CD14-positive monocyte (primary cell): Measurements from ENCODE around the gene PPP2R2D. TPM values are rescaled to one million over a fixed set of nuclear protein-coding genes. Genes with fewer than 3 reads are reported as not detected.
A peak's percentile ranks its signal among the peaks of the same experiment; 100 is the strongest.

Experiments used
- DNase-seq, 3 donors: peaks; one replicate each; pipeline ENCODE4 v3.0.0-alpha.2; 2011 to 2022
- H2AFZ ChIP-seq: 2 replicates; pipeline ENCODE4 v1.6.0; 2012; ENCODE audit warnings: mild to moderate bottlenecking, low read depth, low read length, inconsistent platforms; ENCODE audit not compliant: insufficient read depth, poor library complexity, severe bottlenecking
- H3K27ac ChIP-seq, 2 donors: 1 replicate in 1 of 2; 2 replicates in 1 of 2; pipeline ENCODE4 v1.5.1; 2012 to 2013; ENCODE audit warnings: low read length in 2 of 2, control low read depth in 1 of 2, inconsistent platforms in 1 of 2, low read depth in 1 of 2, mild to moderate bottlenecking in 1 of 2
- H3K27me3 ChIP-seq, 2 donors: one replicate each; pipeline versions ENCODE4 v1.6.0 to v1.6.1; 2011 to 2013; ENCODE audit warnings: low read length in 2 of 2; ENCODE audit not compliant: control insufficient read depth in 2 of 2, insufficient read depth in 2 of 2
- H3K36me3 ChIP-seq, 2 donors: replicated peaks in 1 of 2; 1 replicate in 1 of 2; 2 replicates in 1 of 2; pipeline versions ENCODE4 v1.5.1 to v1.6.1; 2012 to 2013; ENCODE audit warnings: low read length in 2 of 2, control low read depth in 1 of 2, inconsistent platforms in 1 of 2, mild to moderate bottlenecking in 1 of 2; ENCODE audit not compliant: insufficient read depth in 2 of 2, control insufficient read depth in 1 of 2
- H3K4me1 ChIP-seq, 2 donors: 1 replicate in 1 of 2; 2 replicates in 1 of 2; pipeline versions ENCODE4 v1.5.1 to v1.6.1; 2012 to 2013; ENCODE audit warnings: low read length in 2 of 2, control low read depth in 1 of 2, inconsistent platforms in 1 of 2, mild to moderate bottlenecking in 1 of 2, moderate library complexity in 1 of 2; ENCODE audit not compliant: insufficient read depth in 2 of 2, control insufficient read depth in 1 of 2
- H3K4me2 ChIP-seq: replicated peaks from 2 replicates; pipeline ENCODE3; 2012; ENCODE audit warnings: low read length, moderate library complexity, mild to moderate bottlenecking; ENCODE audit not compliant: poor library complexity, severe bottlenecking; ENCODE audit errors: extremely low read depth
- H3K4me3 ChIP-seq, 3 experiments: fragments of 200-600 bp in 1 of 3; sonication (generic) in 1 of 3; replicated peaks in 1 of 3; 1 replicate in 2 of 3; 2 replicates in 1 of 3; pipeline ENCODE4 v1.5.1; 2011 to 2013; ENCODE audit warnings: low read length in 3 of 3, mild to moderate bottlenecking in 3 of 3, control low read depth in 2 of 3, low read depth in 2 of 3, inconsistent platforms in 1 of 3, moderate library complexity in 1 of 3
- H3K79me2 ChIP-seq: 2 replicates; pipeline ENCODE4 v1.6.0; 2012; ENCODE audit warnings: mild to moderate bottlenecking, control low read depth, inconsistent platforms, low read length, moderate library complexity; ENCODE audit not compliant: insufficient read depth
- H3K9ac ChIP-seq: 2 replicates; pipeline ENCODE4 v1.6.0; 2017; ENCODE audit warnings: low read length, mild to moderate bottlenecking; ENCODE audit not compliant: insufficient read depth, poor library complexity, severe bottlenecking
- H3K9me3 ChIP-seq, 2 donors: replicated peaks in 1 of 2; 1 replicate in 1 of 2; 2 replicates in 1 of 2; pipeline versions ENCODE4 v1.5.1 to v1.6.1; 2012 to 2013; ENCODE audit warnings: low read length in 2 of 2, control low read depth in 1 of 2; ENCODE audit not compliant: control insufficient read depth in 1 of 2, insufficient read depth in 1 of 2
- H4K20me1 ChIP-seq: 2 replicates; pipeline ENCODE4 v1.6.0; 2012; ENCODE audit warnings: mild to moderate bottlenecking, low read length, control low read depth, moderate library complexity; ENCODE audit not compliant: insufficient read depth
- H3K27ac Mint-ChIP-seq, 7 donors: one replicate each; pipeline ENCODE4 v1.8.0; 2020; ENCODE audit warnings: mild to moderate bottlenecking in 7 of 7, mixed read lengths in 7 of 7, moderate library complexity in 6 of 7, inconsistent platforms in 2 of 7
- H3K27me3 Mint-ChIP-seq, 3 donors: one replicate each; pipeline ENCODE4 v1.8.0; 2021 to 2022; ENCODE audit warnings: low read depth in 3 of 3, mild to moderate bottlenecking in 3 of 3, mixed read lengths in 3 of 3, moderate library complexity in 3 of 3, inconsistent platforms in 1 of 3
- H3K36me3 Mint-ChIP-seq, 2 donors: one replicate each; pipeline ENCODE4 v1.8.0; 2020; ENCODE audit warnings: mixed read lengths in 2 of 2, inconsistent platforms in 1 of 2, mild to moderate bottlenecking in 1 of 2
- H3K4me1 Mint-ChIP-seq: one replicate; pipeline ENCODE4 v1.8.0; 2020; ENCODE audit warnings: mild to moderate bottlenecking, mixed read lengths
- H3K4me3 Mint-ChIP-seq, 2 donors: one replicate each; pipeline ENCODE4 v1.8.0; 2020; ENCODE audit warnings: mild to moderate bottlenecking in 2 of 2, mixed read lengths in 2 of 2, moderate library complexity in 1 of 2
- H3K9me3 Mint-ChIP-seq, 7 donors: one replicate each; pipeline ENCODE4 v1.8.0; 2020 to 2022; ENCODE audit warnings: mixed read lengths in 7 of 7, mild to moderate bottlenecking in 6 of 7, moderate library complexity in 6 of 7, inconsistent platforms in 2 of 7
- CTCF ChIP-seq: fragments of 200-600 bp; IDR thresholded peaks from one replicate; pipeline ENCODE4 v1.8.0; 2022; ENCODE audit warnings: antibody characterized with exemption, mild to moderate bottlenecking
- WGBS: methylation state at CpG from one replicate; pipeline ENCODE4 v1.1.5; 2013; ENCODE audit warnings: missing lambda C conversion rate; ENCODE audit not compliant: insufficient coverage; 5-methylcytosine and 5-hydroxymethylcytosine counted together
- intact Hi-C, 2 donors: fragments of 100-400 bp; cut with micrococcal nuclease; formaldehyde crosslinking; loops; one replicate each; pipeline versions ENCODE4 v1.15.0 to v1.15.1; 2023
- polyA plus RNA-seq, 3 donors: library from polyadenylated mRNA; depleted of rRNA in 1 of 3; unstranded in 2 of 3; stranded (reverse) in 1 of 3; fragments of 300-500 nt in 2 of 3; fragments of >200 nt in 1 of 3; fragmentation: Illumina TruSeq in 2 of 3; gene quantifications; 1 replicate in 2 of 3; 2 replicates in 1 of 3; pipeline ENCODE4 v1.2.3, GENCODE V29; 2012 to 2021

PPP2R2D gene
- polyA plus RNA-seq, 3 donors, result 12.8 to 23.5 (median 12.9) TPM

DNA sequence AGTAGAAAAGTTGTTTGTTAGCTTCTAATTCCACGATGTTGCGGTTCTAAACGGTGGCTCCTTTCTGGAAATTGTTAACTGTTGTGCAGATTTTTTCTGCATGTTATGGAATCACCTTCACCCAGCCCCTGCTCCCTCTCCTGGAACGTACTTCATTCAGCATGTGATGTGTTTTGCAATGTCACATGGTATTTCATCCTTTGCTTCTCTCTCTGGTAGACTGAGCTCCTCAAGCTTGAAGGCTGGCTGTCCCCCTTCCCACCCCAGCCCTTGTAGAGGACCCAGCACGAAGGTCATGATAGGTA, 4.4 kb downstream of the PPP2R2D start:
- Mint-ChIP-seq H3K4me1 (peaks cover 36% of the 10 kb centered on the region), H3K27ac (peak overlapping the region in 3 of 7 donors; percentile 34 to 58 (median 53)), H3K4me3 (no peak overlapping the region), H3K9me3 (no peaks in the 10 kb centered on the region), H3K36me3 (peaks cover 34 to 44% of the 10 kb centered on the region in 2 donors), H3K27me3 (peaks cover 0 to 3% (median 0%) of the 10 kb centered on the region in 3 donors)
- peaks cover 16 to 31% of the 10 kb centered on the region in 2 donors for H3K4me1 ChIP-seq
- H3K79me2 ChIP-seq, result peaks cover 88% of the 10 kb centered on the region
- H3K4me2 ChIP-seq, result no peak overlapping the region
- H4K20me1 ChIP-seq, result peaks cover 78% of the 10 kb centered on the region
- no peaks in the 10 kb centered on the region for H3K27me3 ChIP-seq
- H3K27ac ChIP-seq, result no peak overlapping the region
- no peaks in the 10 kb centered on the region for H3K9me3 ChIP-seq
- no peak for DNase-seq
- no peak overlapping the region for H2AFZ ChIP-seq
- intact Hi-C loops, result no loop called here
- H3K4me3 ChIP-seq, result no peak overlapping the region
- peaks cover 13 to 47% of the 10 kb centered on the region in 2 donors for H3K36me3 ChIP-seq
- no CpG with 5 or more reads among the region's 5 CpGs for WGBS
- no peak for TF ChIP-seq CTCF
- H3K9ac ChIP-seq, result no peak overlapping the region

DNA sequence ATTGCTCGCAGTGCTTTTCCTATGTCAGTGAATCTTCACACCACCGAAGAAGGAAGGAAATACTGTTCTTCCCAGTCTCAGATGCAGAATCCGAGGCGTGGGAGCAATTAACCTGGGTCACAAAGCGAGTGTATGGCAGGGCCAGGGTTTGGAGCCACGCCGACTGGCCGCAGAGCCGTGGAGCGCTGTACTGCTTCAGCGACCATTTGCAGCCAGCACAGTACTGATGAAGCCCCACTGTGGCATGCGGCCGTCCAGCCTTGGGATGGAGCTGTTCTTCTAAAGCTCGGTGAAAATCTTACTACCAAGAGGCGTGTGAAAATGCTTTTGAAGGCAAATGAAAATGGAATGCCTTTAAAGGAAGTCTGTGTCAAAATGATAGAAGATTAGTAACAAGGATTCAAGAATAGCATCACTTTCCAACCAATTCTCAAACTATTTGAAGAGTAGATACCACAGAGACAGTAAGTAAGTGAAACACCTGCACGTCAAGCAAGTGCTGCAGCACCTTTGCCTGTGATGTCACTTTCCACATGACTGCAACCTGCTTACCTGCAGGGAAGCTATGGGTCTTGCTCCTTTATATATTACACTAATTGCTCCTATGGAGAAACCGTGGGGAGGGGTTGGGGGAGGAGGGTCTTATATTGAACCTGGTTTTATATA, 4.9 kb downstream of the PPP2R2D start:
- Mint-ChIP-seq H3K36me3 (peaks cover 37 to 48% of the 10 kb centered on the region in 2 donors), H3K4me3 (no peak overlapping the region), H3K9me3 (no peaks in the 10 kb centered on the region), H3K4me1 (peaks cover 36% of the 10 kb centered on the region), H3K27me3 (peaks cover 0 to 3% (median 0%) of the 10 kb centered on the region in 3 donors), H3K27ac (peak overlapping the region in 3 of 7 donors; percentile 53 to 66 (median 58))
- no peak for TF ChIP-seq CTCF
- H3K9ac ChIP-seq, result no peak overlapping the region
- H3K9me3 ChIP-seq, result no peaks in the 10 kb centered on the region
- no peak overlapping the region for H3K4me2 ChIP-seq
- no peak overlapping the region for H3K4me3 ChIP-seq
- peaks cover 93% of the 10 kb centered on the region for H3K79me2 ChIP-seq
- intact Hi-C loops, result no loop called here
- H4K20me1 ChIP-seq, result peaks cover 83% of the 10 kb centered on the region
- no peak for DNase-seq
- no peak overlapping the region for H3K27ac ChIP-seq
- no peak overlapping the region for H2AFZ ChIP-seq
- H3K4me1 ChIP-seq, result peaks cover 16 to 29% of the 10 kb centered on the region in 2 donors
- H3K36me3 ChIP-seq, result peaks cover 13 to 52% of the 10 kb centered on the region in 2 donors
- 90% methylated on average over 11 of the region's 17 CpGs for WGBS
- H3K27me3 ChIP-seq, result no peaks in the 10 kb centered on the region
